Loucy (cell line): ENCODE data around the gene YPEL3.

Source experiments
- H2AFZ ChIP-seq: fragments of 200-600 bp; sonication (generic); 2 replicates; pipeline ENCODE4 v1.6.0; 2016; ENCODE audit warnings: antibody characterized with exemption, mild to moderate bottlenecking, low read length, moderate library complexity
- H3F3A ChIP-seq: fragments of 200-600 bp; 2 replicates; pipeline ENCODE4 v1.6.0; 2016; ENCODE audit warnings: antibody characterized with exemption, low read depth, mild to moderate bottlenecking
- H3K27me3 ChIP-seq: fragments of 200-600 bp; sonication (generic); 2 replicates; pipeline ENCODE4 v1.6.1; 2014; ENCODE audit warnings: low read length, mild to moderate bottlenecking; ENCODE audit not compliant: insufficient read depth, poor library complexity, severe bottlenecking
- H3K36me3 ChIP-seq: fragments of 200-600 bp; sonication (generic); 2 replicates; pipeline ENCODE4 v1.6.1; 2016; ENCODE audit warnings: low read length; ENCODE audit not compliant: insufficient read depth
- H3K4me1 ChIP-seq: fragments of 200-600 bp; sonication (generic); 2 replicates; pipeline ENCODE4 v1.5.1; 2014; ENCODE audit warnings: low read length, mild to moderate bottlenecking; ENCODE audit not compliant: insufficient read depth, poor library complexity, severe bottlenecking
- H3K4me2 ChIP-seq: fragments of 200-600 bp; sonication (generic); 2 replicates; pipeline ENCODE4 v1.6.0; 2014; ENCODE audit warnings: antibody characterized with exemption, low read length, low read depth, mild to moderate bottlenecking; ENCODE audit not compliant: poor library complexity, severe bottlenecking
- H3K4me3 ChIP-seq: fragments of 200-600 bp; sonication (generic); 2 replicates; pipeline ENCODE4 v1.5.1; 2014; ENCODE audit warnings: low read length, mild to moderate bottlenecking, mixed read lengths; ENCODE audit not compliant: poor library complexity, severe bottlenecking
- H3K79me2 ChIP-seq: fragments of 200-600 bp; sonication (generic); 2 replicates; pipeline ENCODE4 v1.6.1; 2014; ENCODE audit warnings: low read length; ENCODE audit not compliant: insufficient read depth
- H3K9ac ChIP-seq: fragments of 200-600 bp; sonication (generic); 2 replicates; pipeline ENCODE4 v1.6.0; 2014; ENCODE audit warnings: mild to moderate bottlenecking, low read depth, low read length, moderate library complexity; ENCODE audit not compliant: poor library complexity, severe bottlenecking
- H3K9me2 ChIP-seq: fragments of 200-600 bp; sonication (generic); replicated peaks from 2 replicates; pipeline ENCODE4 v1.6.1; 2016; ENCODE audit warnings: low read depth, low read length, mixed read lengths
- H3K9me3 ChIP-seq: fragments of 200-600 bp; sonication (generic); 2 replicates; pipeline ENCODE4 v1.6.1; 2014; ENCODE audit warnings: mild to moderate bottlenecking, antibody characterized with exemption, low read length, low read depth; ENCODE audit not compliant: insufficient read depth
- H4K20me1 ChIP-seq: fragments of 200-600 bp; sonication (generic); 2 replicates; pipeline ENCODE4 v1.6.0; 2014; ENCODE audit warnings: antibody characterized with exemption, low read length, mild to moderate bottlenecking; ENCODE audit not compliant: insufficient read depth, poor library complexity, severe bottlenecking
- EZH2phosphoT487 ChIP-seq: fragments of 200-600 bp; IDR thresholded peaks from 2 replicates; pipeline ENCODE4 v1.6.1; 2018; ENCODE audit warnings: antibody characterized with exemption, mild to moderate bottlenecking, moderate library complexity, borderline replicate concordance
- TF ChIP-seq, protein P1 (sequence below): fragments of 200-600 bp; sonication (generic); conservative IDR thresholded peaks from 2 replicates; pipeline ENCODE4 v1.5.1; 2014; ENCODE audit warnings: mild to moderate bottlenecking, antibody characterized with exemption, low read length

Gene YPEL3

DNA sequence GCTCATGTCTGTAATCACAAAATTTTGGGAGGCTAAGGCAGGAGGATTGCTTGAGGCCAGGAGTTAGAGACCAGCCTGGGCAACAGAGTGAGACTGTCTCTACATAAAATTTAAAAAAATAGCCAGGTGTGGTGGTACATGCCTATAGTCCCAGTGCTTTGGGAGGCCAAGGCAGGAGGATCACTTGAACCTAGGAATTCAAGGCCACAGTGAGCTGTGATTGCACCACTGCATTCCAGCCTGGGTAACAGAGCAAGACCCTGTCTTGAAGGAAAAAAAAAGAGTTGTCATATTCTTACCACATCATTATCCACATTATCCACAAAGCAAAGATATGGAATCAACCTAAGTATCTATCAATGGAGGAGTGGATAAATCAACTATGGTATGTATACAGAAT is 48.0 kb upstream of the YPEL3 start:
- TF ChIP-seq, protein P1, sequence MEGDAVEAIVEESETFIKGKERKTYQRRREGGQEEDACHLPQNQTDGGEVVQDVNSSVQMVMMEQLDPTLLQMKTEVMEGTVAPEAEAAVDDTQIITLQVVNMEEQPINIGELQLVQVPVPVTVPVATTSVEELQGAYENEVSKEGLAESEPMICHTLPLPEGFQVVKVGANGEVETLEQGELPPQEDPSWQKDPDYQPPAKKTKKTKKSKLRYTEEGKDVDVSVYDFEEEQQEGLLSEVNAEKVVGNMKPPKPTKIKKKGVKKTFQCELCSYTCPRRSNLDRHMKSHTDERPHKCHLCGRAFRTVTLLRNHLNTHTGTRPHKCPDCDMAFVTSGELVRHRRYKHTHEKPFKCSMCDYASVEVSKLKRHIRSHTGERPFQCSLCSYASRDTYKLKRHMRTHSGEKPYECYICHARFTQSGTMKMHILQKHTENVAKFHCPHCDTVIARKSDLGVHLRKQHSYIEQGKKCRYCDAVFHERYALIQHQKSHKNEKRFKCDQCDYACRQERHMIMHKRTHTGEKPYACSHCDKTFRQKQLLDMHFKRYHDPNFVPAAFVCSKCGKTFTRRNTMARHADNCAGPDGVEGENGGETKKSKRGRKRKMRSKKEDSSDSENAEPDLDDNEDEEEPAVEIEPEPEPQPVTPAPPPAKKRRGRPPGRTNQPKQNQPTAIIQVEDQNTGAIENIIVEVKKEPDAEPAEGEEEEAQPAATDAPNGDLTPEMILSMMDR, result no peak
- TF ChIP-seq EZH2phosphoT487, result no peak
- H3K4me1 ChIP-seq, result no peaks in the 10 kb centered on the region

GRCh38 chr16:30143347-30143702 is 47.3 kb upstream of the YPEL3 start:
- Histone ChIP-seq H3K27me3 (no peaks in the 10 kb centered on the region), H4K20me1 (no peaks in the 10 kb centered on the region), H3K36me3 (no peaks in the 10 kb centered on the region), H3K79me2 (no peaks in the 10 kb centered on the region), H3K4me3 (no peak overlapping the region), H3K9me3 (no peaks in the 10 kb centered on the region), H3K4me2 (no peak overlapping the region), H2AFZ (peak overlapping the region; percentile 63; the same call in 1 of the 2 replicates), H3F3A (no peaks in the 10 kb centered on the region), H3K9me2 (no peaks in the 10 kb centered on the region), H3K9ac (no peak overlapping the region), H3K4me1 (no peaks in the 10 kb centered on the region)
- TF ChIP-seq EZH2phosphoT487, result no peak
- TF ChIP-seq, protein P1, result no peak

More for the DNA sequence above, 48.0 kb upstream of the YPEL3 start:
- Histone ChIP-seq H3K79me2 (no peaks in the 10 kb centered on the region), H3K9me2 (no peaks in the 10 kb centered on the region), H3K9me3 (0 out of 2 replicates have a peak, but pooled peaks cover 2% of the 10 kb centered on the region), H4K20me1 (no peaks in the 10 kb centered on the region), H3K36me3 (no peaks in the 10 kb centered on the region), H3K4me3 (no peak overlapping the region), H3F3A (no peaks in the 10 kb centered on the region), H3K4me2 (no peak overlapping the region), H2AFZ (no peak overlapping the region), H3K9ac (no peak overlapping the region), H3K27me3 (no peaks in the 10 kb centered on the region)

GRCh38 chr16:30142672-30143346 is 46.8 kb upstream of the YPEL3 start:
- no peaks in the 10 kb centered on the region for H3K9me2 ChIP-seq
- H3K79me2 ChIP-seq, result no peaks in the 10 kb centered on the region
- H3K4me3 ChIP-seq, result no peak overlapping the region
- no peak for TF ChIP-seq EZH2phosphoT487
- TF ChIP-seq, protein P1, result peak; percentile 52
- peak overlapping the region; percentile 63; the same call in 1 of the 2 replicates for H2AFZ ChIP-seq
- H3K27me3 ChIP-seq, result no peaks in the 10 kb centered on the region
- no peaks in the 10 kb centered on the region for H3F3A ChIP-seq
- no peak overlapping the region for H3K9ac ChIP-seq
- H3K4me2 ChIP-seq, result no peak overlapping the region
- H3K4me1 ChIP-seq, result no peaks in the 10 kb centered on the region
- no peaks in the 10 kb centered on the region for H3K9me3 ChIP-seq
- H3K36me3 ChIP-seq, result no peaks in the 10 kb centered on the region
- H4K20me1 ChIP-seq, result no peaks in the 10 kb centered on the region
